PC-3 (cell line): ENCODE measurements around the gene ADAMTSL1. TPM values are rescaled to one million over a fixed set of nuclear protein-coding genes. Genes with fewer than 3 reads are reported as not detected.

Source experiments
- ATAC-seq: fragments of 200-7000 bp; cut with Tn5 transposase; 2 replicates; pipeline ENCODE4 v1.9.1; 2020; ENCODE audit warnings: mild to moderate bottlenecking, moderate library complexity
- BruUV-seq: library from RNA; stranded (reverse); fragments of 400-500 nt; replicated peaks from 2 replicates; lab custom pipeline; 2021; lab: Mats Ljungman, UMichigan
- CTCF ChIA-PET: fragments of 300-600 bp; sonication (Branson Sonifier 250); formaldehyde crosslinking; loops from one replicate; lab custom pipeline; 2022; ENCODE audit warnings: antibody characterized with exemption; lab: Charles Lee
- POLR2A ChIA-PET: fragments of 300-600 bp; sonication (Branson Sonifier 250); formaldehyde crosslinking; loops from one replicate; lab custom pipeline; 2022; ENCODE audit warnings: antibody characterized with exemption; ENCODE audit not compliant: unreplicated experiment; lab: Charles Lee
- DNase-seq: peaks from one replicate; pipeline ENCODE4 v3.0.0-alpha.2; 2015
- H2AFZ ChIP-seq: fragments of 300-600 bp; sonication (generic); 2 replicates; pipeline ENCODE4 v1.6.0; 2016; ENCODE audit warnings: antibody characterized with exemption, low read length
- H3F3A ChIP-seq: fragments of 300-600 bp; sonication (generic); one replicate; pipeline ENCODE4 v1.6.0; 2017; ENCODE audit warnings: antibody characterized with exemption, low read length, control low read depth, mild to moderate bottlenecking; ENCODE audit not compliant: unreplicated experiment
- H3K27ac ChIP-seq: fragments of 300-600 bp; sonication (generic); 2 replicates; pipeline ENCODE4 v1.5.1; 2016; ENCODE audit warnings: mild to moderate bottlenecking, low read length
- H3K27me3 ChIP-seq: fragments of 300-600 bp; sonication (generic); 2 replicates; pipeline ENCODE4 v1.6.1; 2016; ENCODE audit warnings: low read length, mixed read lengths
- H3K36me3 ChIP-seq: fragments of 300-600 bp; sonication (generic); 2 replicates; pipeline ENCODE4 v1.6.1; 2016; ENCODE audit warnings: low read depth, mixed run types, low read length, mixed read lengths
- H3K4me1 ChIP-seq: fragments of 300-600 bp; sonication (generic); 2 replicates; pipeline ENCODE4 v1.5.1; 2016; ENCODE audit warnings: low read length; ENCODE audit not compliant: insufficient read depth
- H3K4me2 ChIP-seq: fragments of 300-600 bp; sonication (generic); 2 replicates; pipeline ENCODE4 v1.6.0; 2016; ENCODE audit warnings: low read length
- H3K4me3 ChIP-seq: fragments of 300-600 bp; sonication (generic); 2 replicates; pipeline ENCODE4 v1.5.1; 2016; ENCODE audit warnings: mild to moderate bottlenecking, low read length, mixed read lengths
- H3K79me2 ChIP-seq: fragments of 300-600 bp; sonication (generic); 2 replicates; pipeline ENCODE4 v1.6.1; 2017; ENCODE audit warnings: low read length, mixed read lengths
- H3K9ac ChIP-seq: fragments of 300-600 bp; sonication (generic); 2 replicates; pipeline ENCODE4 v1.6.0; 2016; ENCODE audit warnings: mild to moderate bottlenecking, low read length
- H3K9me2 ChIP-seq: fragments of 300-600 bp; sonication (generic); replicated peaks from 2 replicates; pipeline ENCODE4 v1.6.1; 2016; ENCODE audit warnings: mixed run types, low read length, mixed read lengths
- H3K9me3 ChIP-seq: fragments of 300-600 bp; sonication (generic); 2 replicates; pipeline ENCODE4 v1.6.1; 2016; ENCODE audit warnings: low read length, mixed read lengths
- H4K20me1 ChIP-seq: fragments of 300-600 bp; sonication (generic); 2 replicates; pipeline ENCODE4 v1.6.1; 2016; ENCODE audit warnings: low read length, mixed read lengths
- EZH2 ChIP-seq: fragments of 300-600 bp; sonication (generic); IDR thresholded peaks from one replicate; pipeline ENCODE4 v1.6.1; 2017; ENCODE audit warnings: antibody characterized with exemption, mild to moderate bottlenecking, low read length; ENCODE audit not compliant: unreplicated experiment
- EZH2phosphoT487 ChIP-seq: fragments of 300-600 bp; sonication (generic); IDR thresholded peaks from 2 replicates; pipeline ENCODE4 v1.6.1; 2018; ENCODE audit warnings: mild to moderate bottlenecking, antibody characterized with exemption, low read length, borderline replicate concordance
- intact Hi-C: fragments of 100-400 bp; cut with micrococcal nuclease; formaldehyde crosslinking; loops from 2 replicates; pipeline ENCODE4 v1.9.0; 2023
- total RNA-seq: library from RNA; depleted of rRNA; stranded (reverse); fragments of >200 nt; gene quantifications from 2 replicates; pipeline ENCODE4 v1.2.3, GENCODE V29; 2014
- TF ChIP-seq, protein P1 (sequence below): fragments of 300-600 bp; sonication (generic); conservative IDR thresholded peaks from 2 replicates; pipeline ENCODE4 v1.5.1; 2017; ENCODE audit warnings: antibody characterized with exemption, low read depth, mild to moderate bottlenecking, low read length

ADAMTSL1 gene
- total RNA-seq, 1 experiment from 2014 or later = 0.26 TPM

- intact Hi-C loops = no loop called here
- no peak for ATAC-seq
- no peaks in the 10 kb centered on the region for H3K4me1 ChIP-seq
Measured at GRCh38 chr9:18837402-18837801, 363.4 kb downstream of the ADAMTSL1 start.

GRCh38 chr9:18847576-18848275 lies 373.8 kb downstream of the ADAMTSL1 start:
- no peak overlapping the region for H3K9ac ChIP-seq
- intact Hi-C loops = no loop called here
- no peak overlapping the region for H2AFZ ChIP-seq
- H3K9me3 ChIP-seq = no peaks in the 10 kb centered on the region
- no peaks in the 10 kb centered on the region for H3K9me2 ChIP-seq
- no peak for ATAC-seq
- CTCF ChIA-PET = no interaction called here
- H3K79me2 ChIP-seq = no peaks in the 10 kb centered on the region
- H3K4me3 ChIP-seq = no peak overlapping the region
- no peak for DNase-seq
- no peaks in the 10 kb centered on the region for H3K27me3 ChIP-seq
- H3F3A ChIP-seq = no peaks in the 10 kb centered on the region
- no TSS peak for BruUV-seq
- H3K4me1 ChIP-seq = no peaks in the 10 kb centered on the region
- POLR2A ChIA-PET = no interaction called here
- no peak overlapping the region for H3K4me2 ChIP-seq
- no peak overlapping the region for H3K27ac ChIP-seq
- TF ChIP-seq EZH2 (no peak), EZH2phosphoT487 (no peak)
- TF ChIP-seq, protein P1, sequence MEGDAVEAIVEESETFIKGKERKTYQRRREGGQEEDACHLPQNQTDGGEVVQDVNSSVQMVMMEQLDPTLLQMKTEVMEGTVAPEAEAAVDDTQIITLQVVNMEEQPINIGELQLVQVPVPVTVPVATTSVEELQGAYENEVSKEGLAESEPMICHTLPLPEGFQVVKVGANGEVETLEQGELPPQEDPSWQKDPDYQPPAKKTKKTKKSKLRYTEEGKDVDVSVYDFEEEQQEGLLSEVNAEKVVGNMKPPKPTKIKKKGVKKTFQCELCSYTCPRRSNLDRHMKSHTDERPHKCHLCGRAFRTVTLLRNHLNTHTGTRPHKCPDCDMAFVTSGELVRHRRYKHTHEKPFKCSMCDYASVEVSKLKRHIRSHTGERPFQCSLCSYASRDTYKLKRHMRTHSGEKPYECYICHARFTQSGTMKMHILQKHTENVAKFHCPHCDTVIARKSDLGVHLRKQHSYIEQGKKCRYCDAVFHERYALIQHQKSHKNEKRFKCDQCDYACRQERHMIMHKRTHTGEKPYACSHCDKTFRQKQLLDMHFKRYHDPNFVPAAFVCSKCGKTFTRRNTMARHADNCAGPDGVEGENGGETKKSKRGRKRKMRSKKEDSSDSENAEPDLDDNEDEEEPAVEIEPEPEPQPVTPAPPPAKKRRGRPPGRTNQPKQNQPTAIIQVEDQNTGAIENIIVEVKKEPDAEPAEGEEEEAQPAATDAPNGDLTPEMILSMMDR = no peak
- H4K20me1 ChIP-seq = no peaks in the 10 kb centered on the region
- H3K36me3 ChIP-seq = no peaks in the 10 kb centered on the region

More at GRCh38 chr9:18837402-18837801, 363.4 kb downstream of the ADAMTSL1 start:
- H4K20me1 ChIP-seq = no peaks in the 10 kb centered on the region
- ChIA-PET CTCF (no interaction called here), POLR2A (no interaction called here)
- no peaks in the 10 kb centered on the region for H3K9me2 ChIP-seq
- H3F3A ChIP-seq = no peaks in the 10 kb centered on the region
- no peak overlapping the region for H3K9ac ChIP-seq
- no peak for DNase-seq
- no peaks in the 10 kb centered on the region for H3K79me2 ChIP-seq
- H3K36me3 ChIP-seq = no peaks in the 10 kb centered on the region
- TF ChIP-seq EZH2phosphoT487 = no peak
- TF ChIP-seq, protein P1 = no peak
- H2AFZ ChIP-seq = no peak overlapping the region
- BruUV-seq = no TSS peak
- H3K27me3 ChIP-seq = no peaks in the 10 kb centered on the region
- H3K9me3 ChIP-seq = no peaks in the 10 kb centered on the region
- H3K4me2 ChIP-seq = no peak overlapping the region
- no peak overlapping the region for H3K4me3 ChIP-seq
- H3K27ac ChIP-seq = no peak overlapping the region

DNA sequence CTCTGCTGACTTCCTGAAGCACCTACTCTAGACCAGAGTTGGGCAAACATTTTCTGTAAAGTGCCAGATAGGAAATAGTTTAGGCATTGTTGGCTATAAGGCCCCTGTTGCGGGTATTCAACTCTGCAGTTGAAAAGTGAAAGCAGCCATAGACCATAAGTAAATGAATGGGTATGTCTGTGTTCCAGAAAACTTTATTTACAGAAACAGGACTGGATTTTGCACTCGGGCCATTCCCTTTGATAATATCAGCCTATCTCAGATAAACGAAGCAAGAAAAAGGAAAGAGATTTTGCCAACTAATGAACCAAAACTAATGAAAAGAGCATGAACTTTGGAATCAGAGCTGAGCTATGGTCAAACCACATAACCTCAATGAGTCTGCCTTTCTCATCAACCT lies 374.7 kb downstream of the ADAMTSL1 start:
- BruUV-seq = no TSS peak
- DNase-seq = no peak
- H3K4me3 ChIP-seq = no peak overlapping the region
- H3K9ac ChIP-seq = no peak overlapping the region
- no peak for TF ChIP-seq EZH2phosphoT487
- TF ChIP-seq EZH2 = no peak
- TF ChIP-seq, protein P1 = no peak
- no peak for ATAC-seq
- no peaks in the 10 kb centered on the region for H3K27me3 ChIP-seq
- H3K27ac ChIP-seq = no peak overlapping the region
- H3K4me1 ChIP-seq = no peaks in the 10 kb centered on the region
- no peak overlapping the region for H2AFZ ChIP-seq
- no peaks in the 10 kb centered on the region for H3K79me2 ChIP-seq
- intact Hi-C loops = no loop called here
- no peaks in the 10 kb centered on the region for H3K9me3 ChIP-seq
- H3F3A ChIP-seq = no peaks in the 10 kb centered on the region
- ChIA-PET CTCF (no interaction called here), POLR2A (no interaction called here)
- H4K20me1 ChIP-seq = no peaks in the 10 kb centered on the region
- no peaks in the 10 kb centered on the region for H3K9me2 ChIP-seq
- no peaks in the 10 kb centered on the region for H3K36me3 ChIP-seq
- H3K4me2 ChIP-seq = no peak overlapping the region
